ENCODE measurements around the gene ZFC3H1.

GRCh38 chr12:71653137-71653536 lies 10.5 kb downstream of the ZFC3H1 start:
- TF ChIP-seq CTCF (IDR thresholded peaks at IDR 0.05; ENCODE audit: insufficient read depth, low read depth, low read length) = no peak
- no peak for TF ChIP-seq EZH2 (IDR thresholded peaks at IDR 0.05; ENCODE audit: insufficient read depth, low read length)
